ENCODE results near the gene LIMCH1. TPM values are rescaled to one million over a fixed set of nuclear protein-coding genes. Genes with fewer than 3 reads are reported as not detected.

LIMCH1 gene
- total and polyA plus RNA-seq, 2 of the 8 experiments (the other 6 are each of a cell fraction or from before 2014, with no cell fraction given) = 2.7 to 3.0 TPM

DNA sequence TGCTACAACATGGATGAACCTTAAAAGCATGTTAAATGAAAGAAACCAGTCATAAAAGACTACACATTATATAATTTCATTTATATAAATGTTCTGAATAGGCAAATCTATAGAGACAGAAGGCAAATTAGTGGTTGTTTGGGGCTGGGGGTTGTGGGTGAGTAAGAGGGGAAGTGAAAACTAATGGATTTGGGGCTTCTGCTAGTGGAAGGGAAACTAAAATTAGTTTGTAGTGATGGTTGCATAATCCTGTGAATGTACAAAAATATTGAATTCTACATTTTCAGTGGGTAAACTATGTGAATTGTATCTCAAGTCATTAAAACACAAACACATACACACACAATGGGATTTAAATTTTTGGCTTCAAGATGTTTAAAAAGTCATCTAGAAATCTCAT lies 25.4 kb upstream of the LIMCH1 start:
- no peak overlapping the region for H3K4me3 ChIP-seq (ENCODE audit: extremely low read depth in 1 of 4, insufficient read depth in 2 of 4, low read depth in 3 of 4, low read length in 4 of 4)
- H3K27me3 ChIP-seq (replicated peaks in 1 of 4; ENCODE audit: control insufficient read depth in 3 of 4, extremely low read depth in 1 of 4, insufficient read depth in 3 of 4, low read length in 3 of 4) = no peaks in the 10 kb centered on the region
- H2BK120ac ChIP-seq (replicated peaks; ENCODE audit: low read depth, low read length) = no peak overlapping the region
- TF ChIP-seq HDAC2 (IDR thresholded peaks at IDR 0.05; ENCODE audit: borderline replicate concordance in 1 of 2, low read depth in 2 of 2, low read length in 2 of 2) (no peak), BCL11A (IDR thresholded peaks at IDR 0.05; ENCODE audit: low read depth in 2 of 2, low read length in 2 of 2) (no peak), SP4 (IDR thresholded peaks at IDR 0.05; ENCODE audit: low read length) (no peak), CBX8 (IDR thresholded peaks at IDR 0.05; ENCODE audit: borderline replicate concordance, low read depth, low read length) (no peak), CREB1 (IDR thresholded peaks at IDR 0.05) (no peak), CEBPB (IDR thresholded peaks at IDR 0.05; ENCODE audit: low read depth, low read length) (no peak), EZH2 (IDR thresholded peaks at IDR 0.05; ENCODE audit: low read depth, low read length, severe bottlenecking) (no peak), SP2 (IDR thresholded peaks at IDR 0.05; ENCODE audit: low read length) (no peak), POU5F1 (IDR thresholded peaks at IDR 0.05; ENCODE audit: low read depth, low read length) (no peak), RFX5 (IDR thresholded peaks at IDR 0.05; ENCODE audit: borderline replicate concordance, low read depth, low read length) (no peak), TCF12 (IDR thresholded peaks at IDR 0.05; ENCODE audit: low read depth, low read length) (no peak)
- TF ChIP-seq, protein P1, sequence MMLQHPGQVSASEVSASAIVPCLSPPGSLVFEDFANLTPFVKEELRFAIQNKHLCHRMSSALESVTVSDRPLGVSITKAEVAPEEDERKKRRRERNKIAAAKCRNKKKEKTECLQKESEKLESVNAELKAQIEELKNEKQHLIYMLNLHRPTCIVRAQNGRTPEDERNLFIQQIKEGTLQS (IDR thresholded peaks at IDR 0.05; ENCODE audit: insufficient read depth, low read depth, low read length) = no peak
- no peak overlapping the region for H2BK12ac ChIP-seq (ENCODE audit: low read depth, low read length)
- no peaks in the 10 kb centered on the region for H3K9me3 ChIP-seq (ENCODE audit: insufficient read depth in 2 of 2, low read depth in 1 of 2, low read length in 1 of 2)
- no peak overlapping the region for H2BK20ac ChIP-seq (ENCODE audit: low read length)
- H3K18ac ChIP-seq (ENCODE audit: extremely low read depth, low read length) = no peak overlapping the region
- FAIRE-seq (no peak), DNase-seq (ENCODE audit: low read depth in 1 of 2, low spot score in 2 of 2) (no peak)
- no peak overlapping the region for H3K4ac ChIP-seq (replicated peaks; ENCODE audit: insufficient read length, low read depth, low read length)
- H3K14ac ChIP-seq (ENCODE audit: insufficient read length) = no peak overlapping the region
- ChIA-PET CTCF (ENCODE audit: partially characterized antibody) (no interaction called here), POLR2A (ENCODE audit: partially characterized antibody) (no interaction called here)
- no peak overlapping the region for H2BK15ac ChIP-seq (ENCODE audit: low read length)
- no peak overlapping the region for H2AK5ac ChIP-seq (ENCODE audit: low read depth, low read length)
- no peak overlapping the region for H4K5ac ChIP-seq (ENCODE audit: insufficient read length, low read depth, low read length)
- H3K23ac ChIP-seq (ENCODE audit: insufficient read length) = no peak overlapping the region
- H3K9ac ChIP-seq (replicated peaks in 1 of 4; ENCODE audit: extremely low read depth in 1 of 4, low read depth in 3 of 4, low read length in 3 of 4) = no peak overlapping the region
- no peaks in the 10 kb centered on the region for H3K23me2 ChIP-seq (ENCODE audit: low read depth, low read length)
- no peak overlapping the region for H3K27ac ChIP-seq (ENCODE audit: low read depth, low read length)
- H4K91ac ChIP-seq (replicated peaks; ENCODE audit: insufficient read length, low read length) = no peak overlapping the region
- no peaks in the 10 kb centered on the region for H3K79me1 ChIP-seq (ENCODE audit: low read depth, low read length)
- no peak overlapping the region for H3K56ac ChIP-seq (replicated peaks; ENCODE audit: insufficient read length, low read depth, low read length)
- no peaks in the 10 kb centered on the region for H3K79me2 ChIP-seq (ENCODE audit: control insufficient read depth in 1 of 2, insufficient read depth in 2 of 2, low read length in 2 of 2)
- H2AFZ ChIP-seq (ENCODE audit: low read length) = no peak overlapping the region
- no peaks in the 10 kb centered on the region for H3K4me1 ChIP-seq (replicated peaks in 1 of 4; ENCODE audit: control insufficient read depth in 3 of 4, insufficient read depth in 4 of 4, low read length in 3 of 4)
- H4K8ac ChIP-seq (ENCODE audit: extremely low read depth, insufficient read depth, low read length) = no peak overlapping the region
- H2BK5ac ChIP-seq (ENCODE audit: low read depth, low read length) = no peak overlapping the region
- H3K4me2 ChIP-seq (ENCODE audit: insufficient read depth in 1 of 2, low read depth in 2 of 2, low read length in 2 of 2) = no peak overlapping the region
- H4K20me1 ChIP-seq (replicated peaks in 1 of 2; ENCODE audit: control insufficient read depth in 1 of 2, insufficient read depth in 2 of 2, low read length in 2 of 2) = no peaks in the 10 kb centered on the region
- no peaks in the 10 kb centered on the region; a peak in 1 of 8 replicates for H3K36me3 ChIP-seq (ENCODE audit: control insufficient read depth in 2 of 4, insufficient read depth in 4 of 4, low read length in 3 of 4)
